WI38 (cell line): ENCODE results near the gene MYO16.

Experiments
- H3K4me3 ChIP-seq: 2 replicates; pipeline ENCODE4 v1.5.1; 2011; ENCODE audit warnings: low read depth, mild to moderate bottlenecking, control low read depth, low read length
- CTCF ChIP-seq: IDR thresholded peaks from 2 replicates; pipeline ENCODE4 v1.5.1; 2012; ENCODE audit warnings: low read depth, mild to moderate bottlenecking, control low read depth, low read length

The MYO16 gene

DNA sequence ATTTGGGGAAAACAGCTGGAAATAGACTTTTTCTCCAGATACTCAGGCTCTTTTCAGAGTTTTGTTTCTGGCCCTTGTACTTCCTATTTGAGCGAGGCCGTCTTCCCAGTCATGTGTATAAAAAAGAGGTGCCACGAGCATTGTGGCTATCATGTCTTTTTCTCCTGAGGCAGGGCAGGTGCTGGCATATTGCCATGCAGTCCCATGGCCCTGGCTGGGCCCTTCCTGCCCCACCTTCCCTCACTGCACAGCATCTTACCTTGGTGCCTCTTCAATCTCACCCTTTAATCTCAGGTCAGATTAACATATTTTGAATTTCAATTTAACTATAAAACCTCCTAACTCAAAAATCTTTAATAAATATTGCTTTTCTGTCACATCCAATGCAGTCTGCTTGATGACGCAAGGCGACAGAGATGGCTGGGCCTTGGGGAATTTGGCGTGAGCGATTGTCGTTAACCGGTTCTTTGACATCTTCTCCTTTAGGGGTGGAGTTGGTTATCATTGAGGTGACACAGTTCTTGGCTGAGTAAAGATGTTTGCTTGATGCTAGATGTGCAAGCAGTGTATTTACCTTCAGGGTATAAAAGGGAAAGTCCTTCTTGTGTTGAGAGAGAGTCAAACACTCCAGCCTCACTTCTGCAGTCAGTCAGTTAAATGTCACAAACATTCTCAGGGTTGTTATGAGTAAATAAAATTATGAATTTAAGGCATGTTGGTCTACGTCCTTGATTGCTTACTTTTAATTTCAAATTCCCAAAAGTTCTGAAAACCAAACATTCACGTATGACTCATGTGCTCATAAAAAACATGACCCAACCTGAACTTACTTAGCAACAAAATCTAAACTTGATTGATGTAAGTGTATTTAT lies 289.9 kb downstream of the MYO16 start:
- H3K4me3 ChIP-seq, result no peak overlapping the region
- TF ChIP-seq CTCF, result no peak

DNA sequence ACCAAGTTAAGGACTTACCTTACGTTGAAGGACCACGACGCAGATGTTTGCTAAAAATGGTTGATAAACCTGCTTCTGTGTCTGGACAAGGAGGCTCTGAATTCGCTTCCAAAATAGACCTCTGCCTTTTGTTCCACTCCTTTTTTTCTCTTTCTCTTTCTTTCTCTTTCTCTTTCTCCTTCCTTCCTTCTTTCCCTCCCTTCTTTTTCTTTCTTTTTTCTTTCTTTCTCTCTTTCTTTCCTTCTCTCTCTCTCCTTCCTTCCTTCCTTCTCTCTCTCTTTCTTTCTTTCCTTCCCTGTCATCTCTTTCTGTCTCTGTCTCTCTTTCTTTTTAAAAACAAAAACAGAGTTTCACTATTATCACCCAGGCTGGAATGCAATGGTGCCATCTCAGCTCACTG lies 290.7 kb downstream of the MYO16 start:
- H3K4me3 ChIP-seq, result no peak overlapping the region
- TF ChIP-seq CTCF, result no peak

DNA sequence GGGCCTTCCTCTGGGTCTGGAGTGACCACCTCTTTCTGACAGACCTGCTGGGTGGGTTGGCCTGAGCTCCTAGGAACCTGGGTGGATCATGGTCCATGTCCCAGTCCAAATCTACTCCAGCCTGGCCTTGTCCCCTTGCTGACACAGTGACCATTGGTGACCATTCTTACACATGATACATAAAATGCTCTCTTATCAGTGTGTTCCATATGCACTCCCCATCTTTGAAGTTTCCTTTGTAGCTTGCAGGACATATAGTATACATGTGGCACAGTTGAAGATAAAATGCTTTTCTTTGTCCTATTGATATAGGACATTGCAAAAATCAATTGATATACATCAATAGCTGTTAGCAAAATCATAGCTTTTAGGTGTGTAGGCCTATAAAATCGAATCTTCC lies 291.8 kb downstream of the MYO16 start:
- no peak overlapping the region for H3K4me3 ChIP-seq
- no peak for TF ChIP-seq CTCF

DNA sequence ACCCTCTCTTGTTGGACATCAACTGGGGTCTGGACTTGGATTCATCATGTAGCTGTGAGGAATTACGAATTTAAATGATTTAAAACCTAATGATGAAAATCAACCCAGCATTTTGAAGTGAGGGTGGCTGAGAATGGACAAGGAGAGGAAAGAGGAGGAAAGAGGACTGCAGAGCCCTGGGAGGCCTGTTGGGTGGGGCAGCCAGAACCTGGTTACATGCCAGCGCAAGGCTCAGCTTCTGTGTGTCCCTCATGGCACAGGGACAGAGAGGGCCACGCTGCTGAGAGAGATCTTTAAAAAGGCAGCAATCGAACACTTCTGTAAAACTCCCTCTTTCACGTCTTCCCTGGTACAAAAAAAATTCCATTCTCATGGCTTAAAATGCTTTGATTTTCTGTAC lies 292.7 kb downstream of the MYO16 start:
- H3K4me3 ChIP-seq, result no peak overlapping the region
- TF ChIP-seq CTCF, result no peak

- no peak for TF ChIP-seq CTCF
- no peak overlapping the region for H3K4me3 ChIP-seq
These were observed 294.1 kb downstream of the MYO16 start for GRCh38 chr13:108923386-108924047.

DNA sequence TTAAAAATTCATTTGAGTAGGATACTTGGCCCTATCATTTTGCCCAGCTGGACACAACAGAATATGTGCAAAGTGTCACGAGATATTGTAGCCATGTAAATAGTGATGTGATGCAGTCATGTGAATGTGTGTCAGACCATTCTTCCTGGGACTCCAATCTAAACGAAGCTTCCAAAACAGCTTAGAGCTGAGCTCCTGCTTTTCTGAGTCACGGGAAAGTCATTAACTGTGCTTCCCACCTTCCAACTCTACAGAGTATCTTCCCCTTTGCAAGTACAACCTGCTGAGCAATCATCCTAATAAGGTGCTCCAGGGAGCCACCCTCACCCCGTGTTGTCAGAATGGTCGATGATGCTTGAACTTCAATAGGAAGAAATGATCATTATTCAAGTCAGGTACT lies 294.7 kb downstream of the MYO16 start:
- no peak overlapping the region for H3K4me3 ChIP-seq
- TF ChIP-seq CTCF, result no peak

GRCh38 chr13:108924541-108924940 lies 295.1 kb downstream of the MYO16 start:
- no peak for TF ChIP-seq CTCF
- H3K4me3 ChIP-seq, result no peak overlapping the region
